ENCODE data around the gene MGAT4A.

GRCh38 chr2:98607741-98608115, 123.2 kb downstream of the MGAT4A start:
- TF ChIP-seq NRF1 (conservative IDR thresholded peaks at IDR 0.05 in 1 of 2, IDR thresholded peaks at IDR 0.05 in 1 of 2) (no peak), FOS (IDR thresholded peaks at IDR 0.05; ENCODE audit: extremely low read depth, insufficient read length) (no peak), EHMT2 (IDR thresholded peaks at IDR 0.05) (no peak), USF2 (CRISPR knock-in tag; IDR thresholded peaks at IDR 0.05) (no peak), IFI16 (CRISPR knock-in tag; IDR thresholded peaks at IDR 0.05) (no peak), ZNF436 (CRISPR knock-in tag; IDR thresholded peaks at IDR 0.05) (no peak), E2F1 (CRISPR knock-in tag; IDR thresholded peaks at IDR 0.05) (no peak), CHD4 (IDR thresholded peaks at IDR 0.05; ENCODE audit: insufficient read depth, insufficient replicate concordance, low read depth, low read length, poor library complexity, severe bottlenecking) (no peak), CTCF (IDR thresholded peaks at IDR 0.05 in 2 of 3, conservative IDR thresholded peaks at IDR 0.05 in 1 of 3; ENCODE audit: insufficient read depth in 2 of 3, low read depth in 1 of 3, low read length in 3 of 3) (no peak), ERF (CRISPR knock-in tag; IDR thresholded peaks at IDR 0.05) (no peak), ZNF232 (CRISPR knock-in tag; IDR thresholded peaks at IDR 0.05) (no peak), MTA3 (IDR thresholded peaks at IDR 0.05; ENCODE audit: borderline replicate concordance) (no peak), HLTF (IDR thresholded peaks at IDR 0.05) (no peak), MAZ (CRISPR knock-in tag; conservative IDR thresholded peaks at IDR 0.05 in 1 of 2, IDR thresholded peaks at IDR 0.05 in 1 of 2) (no peak)

Data from K562 (cell line).